NB4 (cell line): ENCODE data around the gene SYT6.
A peak's percentile ranks its signal among the peaks of the same experiment; 100 is the strongest.

Source experiments
- POLR2A ChIP-seq: IDR thresholded peaks from 2 replicates; pipeline ENCODE4 v1.6.1; 2011; ENCODE audit warnings: mild to moderate bottlenecking; ENCODE audit not compliant: insufficient read length; ENCODE audit errors: extremely low read depth
- TF ChIP-seq, protein P1 (sequence below): IDR thresholded peaks from one replicate; pipeline ENCODE4 v1.5.1; 2012; ENCODE audit warnings: low read depth, low read length
- TF ChIP-seq, protein P2 (sequence below): IDR thresholded peaks from 2 replicates; pipeline ENCODE4 v1.6.1; 2011; ENCODE audit warnings: low read depth, low read length

DNA sequence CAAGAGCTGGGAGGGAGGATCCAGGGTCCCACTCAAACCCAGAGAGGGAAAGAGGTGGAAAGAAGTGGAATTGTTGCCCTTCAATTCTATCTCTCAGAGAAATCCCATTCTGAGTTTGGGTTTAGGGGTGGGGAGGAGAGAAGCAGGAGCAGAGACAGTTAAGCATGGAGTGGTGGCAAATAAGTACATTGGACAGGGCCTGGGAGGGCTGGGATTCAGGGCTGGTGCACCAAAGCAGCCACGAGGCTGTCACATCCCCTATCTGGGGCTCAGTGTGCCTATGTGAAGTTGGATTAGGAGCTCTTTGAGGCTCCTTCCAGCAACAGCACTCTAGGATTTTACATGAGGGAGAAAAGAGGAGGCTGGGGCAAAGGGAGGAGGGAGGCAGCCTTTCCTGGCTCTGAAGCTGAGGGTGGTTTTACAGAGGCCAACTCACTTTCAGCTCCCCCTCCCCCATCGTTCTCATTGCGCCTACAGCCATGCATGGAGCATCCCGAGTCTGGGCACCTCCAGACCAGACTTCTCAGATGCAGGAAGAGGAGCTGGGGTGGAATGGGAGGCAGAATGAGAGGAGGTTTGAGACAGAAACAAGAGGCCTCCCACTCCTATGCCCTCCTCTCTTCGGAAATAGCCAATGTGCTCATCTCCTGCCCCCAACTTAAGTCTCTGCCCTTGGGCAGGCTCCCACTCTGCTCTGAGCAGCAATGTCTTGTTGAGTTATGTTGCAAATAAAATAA lies 3.0 kb upstream of the SYT6 start:
- TF ChIP-seq, protein P1, sequence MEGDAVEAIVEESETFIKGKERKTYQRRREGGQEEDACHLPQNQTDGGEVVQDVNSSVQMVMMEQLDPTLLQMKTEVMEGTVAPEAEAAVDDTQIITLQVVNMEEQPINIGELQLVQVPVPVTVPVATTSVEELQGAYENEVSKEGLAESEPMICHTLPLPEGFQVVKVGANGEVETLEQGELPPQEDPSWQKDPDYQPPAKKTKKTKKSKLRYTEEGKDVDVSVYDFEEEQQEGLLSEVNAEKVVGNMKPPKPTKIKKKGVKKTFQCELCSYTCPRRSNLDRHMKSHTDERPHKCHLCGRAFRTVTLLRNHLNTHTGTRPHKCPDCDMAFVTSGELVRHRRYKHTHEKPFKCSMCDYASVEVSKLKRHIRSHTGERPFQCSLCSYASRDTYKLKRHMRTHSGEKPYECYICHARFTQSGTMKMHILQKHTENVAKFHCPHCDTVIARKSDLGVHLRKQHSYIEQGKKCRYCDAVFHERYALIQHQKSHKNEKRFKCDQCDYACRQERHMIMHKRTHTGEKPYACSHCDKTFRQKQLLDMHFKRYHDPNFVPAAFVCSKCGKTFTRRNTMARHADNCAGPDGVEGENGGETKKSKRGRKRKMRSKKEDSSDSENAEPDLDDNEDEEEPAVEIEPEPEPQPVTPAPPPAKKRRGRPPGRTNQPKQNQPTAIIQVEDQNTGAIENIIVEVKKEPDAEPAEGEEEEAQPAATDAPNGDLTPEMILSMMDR = no peak
- TF ChIP-seq, protein P2, sequence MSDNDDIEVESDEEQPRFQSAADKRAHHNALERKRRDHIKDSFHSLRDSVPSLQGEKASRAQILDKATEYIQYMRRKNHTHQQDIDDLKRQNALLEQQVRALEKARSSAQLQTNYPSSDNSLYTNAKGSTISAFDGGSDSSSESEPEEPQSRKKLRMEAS = peak; percentile 26; the same call in 1 of the 2 replicates
- TF ChIP-seq POLR2A = no peak
